T-helper 1 cell treated with Interleukin-12 subunit alpha and Interleukin-12 subunit beta and Interleukin-4 antibody, amounts not matched to agents 30 ng/mL and 1 ng/mL, for 36 hours (primary cell): ENCODE data around the gene INVS. TPM values are rescaled to one million over a fixed set of nuclear protein-coding genes. Genes with fewer than 3 reads are reported as not detected.

Experiments
- intact Hi-C: fragments of 100-400 bp; cut with micrococcal nuclease; formaldehyde crosslinking; loops from one replicate; pipeline ENCODE4 v1.15.1; 2024
- total RNA-seq: library from RNA; stranded (reverse); gene quantifications from 2 replicates; pipeline ENCODE4 v1.2.3, GENCODE V29; 2022

INVS gene
- total RNA-seq, 1 donor from 2014 or later = 16.7 TPM

- intact Hi-C loops = no loop called here
These were observed 91.3 kb downstream of the INVS start for GRCh38 chr9:100190339-100190738.

GRCh38 chr9:100191264-100191663, 92.2 kb downstream of the INVS start:
- intact Hi-C loops = no loop called here

GRCh38 chr9:100193078-100193477, 94.0 kb downstream of the INVS start:
- intact Hi-C loops = no loop called here

- intact Hi-C loops = no loop called here
These were observed 97.2 kb downstream of the INVS start for GRCh38 chr9:100196215-100196614.

- intact Hi-C loops = no loop called here
These were observed 97.8 kb downstream of the INVS start for GRCh38 chr9:100196828-100197227.

- intact Hi-C loops = no loop called here
These were observed 98.5 kb downstream of the INVS start for GRCh38 chr9:100197553-100197952.

- intact Hi-C loops = no loop called here
These were observed 103.8 kb downstream of the INVS start for GRCh38 chr9:100202806-100203205.

- intact Hi-C loops = no loop called here
These were observed 105.8 kb downstream of the INVS start for GRCh38 chr9:100204796-100205195.

GRCh38 chr9:100206899-100207298, 107.9 kb downstream of the INVS start:
- intact Hi-C loops = no loop called here

- intact Hi-C loops = loop anchor here (1.0 kb wide), 1 partner anchor 116 kb away; no protein-coding TSS in a partner anchor
These were observed 109.6 kb downstream of the INVS start for GRCh38 chr9:100208673-100209072.

GRCh38 chr9:100211476-100211875, 112.4 kb downstream of the INVS start:
- intact Hi-C loops = loop anchor here (2.0 to 10.0 kb wide), 3 partner anchors 216 to 947 kb away; partner anchors contain the start of genes MSANTD3 and STX17

GRCh38 chr9:100213730-100214477, 114.9 kb downstream of the INVS start:
- intact Hi-C loops = loop anchor here (5.0 to 10.0 kb wide), 2 partner anchors 213 to 949 kb away; partner anchors contain the start of gene MSANTD3

GRCh38 chr9:100216178-100216787, 117.2 kb downstream of the INVS start:
- intact Hi-C loops = loop anchor here (1.0 to 10.0 kb wide), 7 partner anchors 188 to 1053 kb away; no protein-coding TSS in a partner anchor

GRCh38 chr9:100217536-100217935, 118.5 kb downstream of the INVS start:
- intact Hi-C loops = loop anchor here (2.0 to 10.0 kb wide), 3 partner anchors 380 to 953 kb away; no protein-coding TSS in a partner anchor

- intact Hi-C loops = loop anchor here (5.0 to 10.0 kb wide), 2 partner anchors 378 to 955 kb away; no protein-coding TSS in a partner anchor
These were observed 120.3 kb downstream of the INVS start for GRCh38 chr9:100219347-100219746.

GRCh38 chr9:100220936-100221335, 121.9 kb downstream of the INVS start:
- intact Hi-C loops = no loop called here

GRCh38 chr9:100221538-100221937, 122.5 kb downstream of the INVS start:
- intact Hi-C loops = no loop called here

GRCh38 chr9:100222674-100223073, 123.6 kb downstream of the INVS start:
- intact Hi-C loops = no loop called here

GRCh38 chr9:100227636-100228035, 128.6 kb downstream of the INVS start:
- intact Hi-C loops = no loop called here

GRCh38 chr9:100228352-100228869, 129.4 kb downstream of the INVS start:
- intact Hi-C loops = no loop called here

- intact Hi-C loops = no loop called here
These were observed 130.1 kb downstream of the INVS start for GRCh38 chr9:100229136-100229535.

- intact Hi-C loops = no loop called here
These were observed 130.5 kb downstream of the INVS start for GRCh38 chr9:100229561-100229960.
